ENCODE measurements around the gene POLR3G. TPM values are rescaled to one million over a fixed set of nuclear protein-coding genes. Genes with fewer than 3 reads are reported as not detected.

POLR3G gene
- total RNA-seq (1 to 10 TPM in 6 of 7 donors, under 1 TPM in 1; 0.92 to 4.2 (median 1.8) TPM), polyA plus RNA-seq (1 to 10 TPM in 1 of 2 donors, under 1 TPM in 1; 0.79 to 1.8 TPM)
- long read RNA-seq, donor 1, result 0 reads
- long read RNA-seq, donor 2, partial matches to known transcripts, result 0 of 1 reads
- long read RNA-seq, donor 2, other reads (novel, unspliced or antisense), result 0 of 1 reads
- long read RNA-seq, donor 3, result 0 reads

- H3K36me3 ChIP-seq, result no peaks in the 10 kb centered on the region
- TF ChIP-seq EP300 (IDR thresholded peaks at IDR 0.05) (no peak), POLR2A (IDR thresholded peaks at IDR 0.05) (peak; percentile 31)
- TF ChIP-seq, protein P1, sequence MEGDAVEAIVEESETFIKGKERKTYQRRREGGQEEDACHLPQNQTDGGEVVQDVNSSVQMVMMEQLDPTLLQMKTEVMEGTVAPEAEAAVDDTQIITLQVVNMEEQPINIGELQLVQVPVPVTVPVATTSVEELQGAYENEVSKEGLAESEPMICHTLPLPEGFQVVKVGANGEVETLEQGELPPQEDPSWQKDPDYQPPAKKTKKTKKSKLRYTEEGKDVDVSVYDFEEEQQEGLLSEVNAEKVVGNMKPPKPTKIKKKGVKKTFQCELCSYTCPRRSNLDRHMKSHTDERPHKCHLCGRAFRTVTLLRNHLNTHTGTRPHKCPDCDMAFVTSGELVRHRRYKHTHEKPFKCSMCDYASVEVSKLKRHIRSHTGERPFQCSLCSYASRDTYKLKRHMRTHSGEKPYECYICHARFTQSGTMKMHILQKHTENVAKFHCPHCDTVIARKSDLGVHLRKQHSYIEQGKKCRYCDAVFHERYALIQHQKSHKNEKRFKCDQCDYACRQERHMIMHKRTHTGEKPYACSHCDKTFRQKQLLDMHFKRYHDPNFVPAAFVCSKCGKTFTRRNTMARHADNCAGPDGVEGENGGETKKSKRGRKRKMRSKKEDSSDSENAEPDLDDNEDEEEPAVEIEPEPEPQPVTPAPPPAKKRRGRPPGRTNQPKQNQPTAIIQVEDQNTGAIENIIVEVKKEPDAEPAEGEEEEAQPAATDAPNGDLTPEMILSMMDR (IDR thresholded peaks at IDR 0.05), result peak; percentile 48 to 64 (median 60)
- no peaks in the 10 kb centered on the region for H3K27me3 ChIP-seq
- H3K4me1 ChIP-seq (ENCODE audit: insufficient read depth), result peaks cover 4% of the 10 kb centered on the region
- H3K9me3 ChIP-seq, result no peaks in the 10 kb centered on the region
- H3K4me3 ChIP-seq, result peak within 1 kb of the TSS; percentile 55
- intact Hi-C loops (cut with DNase I), result loop anchor here in 1 of 4 donors (10.0 kb wide), 1 partner anchor 50 kb away; the partner anchor contains the start of gene LYSMD3
- DNase-seq, result peak; percentile 92 to 95 (median 94)
- peak within 1 kb of the TSS in 1 of 2 donors; percentile 73 for H3K27ac ChIP-seq
- WGBS, 3 donors, result 0 to 1% (median 1%) methylated on average over 70 to 73 of the region's 73 CpGs
Observed at GRCh38 chr5:90474235-90475107, at the start of gene POLR3G, which contains the start of gene MBLAC2. TSS of gene POLR3G (plus strand) at chr5:90474864. CDS start at chr5:90485568, 10,704 bp downstream. TSS of gene MBLAC2 (minus strand) at chr5:90474771. CDS start at chr5:90474292, 479 bp downstream.

DNA sequence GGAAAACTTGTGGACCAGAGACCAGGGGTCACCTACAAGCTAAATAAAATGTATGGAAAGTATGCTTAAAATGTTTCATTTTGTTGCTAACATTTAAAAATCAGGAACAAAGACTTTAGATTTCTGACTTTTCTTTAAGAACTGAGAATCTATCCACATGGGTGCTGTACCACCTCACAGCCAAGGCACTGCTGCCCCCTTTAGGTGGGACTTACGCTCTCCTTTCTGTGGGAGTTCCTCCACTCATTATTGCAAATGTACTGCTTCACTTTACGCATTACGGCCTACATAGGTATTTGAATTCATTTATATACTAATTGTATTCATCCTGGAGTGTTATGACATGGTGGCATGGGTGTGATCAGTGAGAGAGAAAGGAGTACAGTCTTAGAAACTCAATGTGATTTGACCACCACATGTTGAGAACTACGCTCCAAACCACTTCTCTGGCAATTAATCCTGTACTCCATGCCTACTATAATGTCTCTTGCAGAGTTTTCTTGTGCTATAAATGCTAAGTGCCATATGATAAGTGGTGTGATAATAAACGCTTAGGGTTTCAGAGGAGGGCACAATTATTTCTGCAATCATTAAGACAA is 40.4 kb upstream of the POLR3G start:
- Histone ChIP-seq H3K4me3 (no peak overlapping the region), H3K9me3 (no peaks in the 10 kb centered on the region), H3K27me3 (no peaks in the 10 kb centered on the region), H3K36me3 (no peaks in the 10 kb centered on the region), H3K27ac (no peak overlapping the region), H3K4me1 (ENCODE audit: insufficient read depth) (no peaks in the 10 kb centered on the region)
- 64 to 70% (median 69%) methylated on average over 5 of the region's 5 CpGs for WGBS, 3 donors
- DNase-seq, result peak in 2 of 5 donors; percentile 25 to 37
- TF ChIP-seq, protein P1 (IDR thresholded peaks at IDR 0.05), result no peak
- TF ChIP-seq EP300 (IDR thresholded peaks at IDR 0.05) (no peak), POLR2A (IDR thresholded peaks at IDR 0.05) (no peak)
- intact Hi-C loops (cut with DNase I), result no loop called here

DNA sequence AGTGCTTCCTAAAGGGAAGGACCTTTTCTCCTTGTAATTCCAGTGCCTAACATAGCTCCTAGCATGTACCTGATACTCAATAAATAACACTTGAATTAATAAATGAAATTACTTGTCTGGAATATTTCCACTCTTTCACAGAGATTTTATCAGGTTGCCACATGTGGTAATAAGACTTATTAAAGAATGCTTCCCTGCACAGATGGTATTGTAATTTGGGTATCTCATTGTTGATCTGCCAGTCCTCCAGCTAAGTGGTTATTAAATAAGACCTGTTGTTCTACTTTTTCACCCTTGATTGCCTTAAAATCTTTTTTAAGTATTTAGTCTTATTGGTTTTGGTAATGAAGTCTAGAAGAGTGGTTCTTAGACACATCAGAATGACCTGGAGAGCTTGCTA is 37.0 kb upstream of the POLR3G start:
- Histone ChIP-seq H3K27ac (no peak overlapping the region), H3K9me3 (no peaks in the 10 kb centered on the region), H3K36me3 (no peaks in the 10 kb centered on the region), H3K4me3 (no peak overlapping the region), H3K4me1 (ENCODE audit: insufficient read depth) (no peaks in the 10 kb centered on the region), H3K27me3 (no peaks in the 10 kb centered on the region)
- no peak for DNase-seq
- intact Hi-C loops (cut with DNase I), result loop anchor here in 1 of 4 donors (5.0 kb wide), 1 partner anchor 345 kb away; no protein-coding TSS in a partner anchor
- TF ChIP-seq EP300 (IDR thresholded peaks at IDR 0.05) (no peak), POLR2A (IDR thresholded peaks at IDR 0.05) (no peak)
- TF ChIP-seq, protein P1 (IDR thresholded peaks at IDR 0.05), result no peak

DNA sequence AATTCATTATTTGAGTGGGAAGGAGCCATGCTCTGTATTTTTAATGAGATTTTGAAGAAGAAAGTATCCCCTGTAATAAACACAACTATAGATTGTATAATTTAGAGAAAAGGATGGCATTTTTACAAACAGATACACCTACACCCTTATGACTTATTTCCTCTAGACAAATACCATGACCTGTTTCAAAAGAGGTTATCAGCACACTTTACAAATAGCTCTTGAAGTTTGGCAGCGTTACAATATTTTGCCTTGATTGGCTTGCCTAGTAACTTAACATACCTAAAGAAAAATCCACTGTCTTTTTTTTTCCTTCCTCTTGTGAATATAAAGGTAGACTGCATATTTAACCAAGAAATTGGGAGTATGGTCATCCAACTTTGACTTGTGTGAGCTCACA is 36.6 kb upstream of the POLR3G start:
- no peak for DNase-seq
- intact Hi-C loops (cut with DNase I), result loop anchor here in 1 of 4 donors (5.0 kb wide), 1 partner anchor 344 kb away; no protein-coding TSS in a partner anchor
- H3K27me3 ChIP-seq, result no peaks in the 10 kb centered on the region
- H3K9me3 ChIP-seq, result no peaks in the 10 kb centered on the region
- no peak overlapping the region for H3K4me3 ChIP-seq
- H3K4me1 ChIP-seq (ENCODE audit: insufficient read depth), result no peaks in the 10 kb centered on the region
- no peak overlapping the region for H3K27ac ChIP-seq
- 10 to 30% (median 22%) methylated on average over 1 of the region's 1 CpG for WGBS, 3 donors
- TF ChIP-seq, protein P1 (IDR thresholded peaks at IDR 0.05), result no peak
- TF ChIP-seq EP300 (IDR thresholded peaks at IDR 0.05) (no peak), POLR2A (IDR thresholded peaks at IDR 0.05) (no peak)
- H3K36me3 ChIP-seq, result no peaks in the 10 kb centered on the region
